Measurements from ENCODE around the gene BMERB1. TPM values are rescaled to one million over a fixed set of nuclear protein-coding genes. Genes with fewer than 3 reads are reported as not detected.

BMERB1 gene
- total RNA-seq, 1 donor: 105 TPM

- H3K4me3 ChIP-seq (ENCODE audit: low read depth, low read length): no peak overlapping the region
- TF ChIP-seq, protein P1, sequence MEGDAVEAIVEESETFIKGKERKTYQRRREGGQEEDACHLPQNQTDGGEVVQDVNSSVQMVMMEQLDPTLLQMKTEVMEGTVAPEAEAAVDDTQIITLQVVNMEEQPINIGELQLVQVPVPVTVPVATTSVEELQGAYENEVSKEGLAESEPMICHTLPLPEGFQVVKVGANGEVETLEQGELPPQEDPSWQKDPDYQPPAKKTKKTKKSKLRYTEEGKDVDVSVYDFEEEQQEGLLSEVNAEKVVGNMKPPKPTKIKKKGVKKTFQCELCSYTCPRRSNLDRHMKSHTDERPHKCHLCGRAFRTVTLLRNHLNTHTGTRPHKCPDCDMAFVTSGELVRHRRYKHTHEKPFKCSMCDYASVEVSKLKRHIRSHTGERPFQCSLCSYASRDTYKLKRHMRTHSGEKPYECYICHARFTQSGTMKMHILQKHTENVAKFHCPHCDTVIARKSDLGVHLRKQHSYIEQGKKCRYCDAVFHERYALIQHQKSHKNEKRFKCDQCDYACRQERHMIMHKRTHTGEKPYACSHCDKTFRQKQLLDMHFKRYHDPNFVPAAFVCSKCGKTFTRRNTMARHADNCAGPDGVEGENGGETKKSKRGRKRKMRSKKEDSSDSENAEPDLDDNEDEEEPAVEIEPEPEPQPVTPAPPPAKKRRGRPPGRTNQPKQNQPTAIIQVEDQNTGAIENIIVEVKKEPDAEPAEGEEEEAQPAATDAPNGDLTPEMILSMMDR (IDR thresholded peaks at IDR 0.05; ENCODE audit: insufficient read depth, low read length): no peak
- DNase-seq (ENCODE audit: low read depth): no peak
These were observed 151.6 kb downstream of the BMERB1 start for GRCh38 chr16:15585956-15586355.

DNA sequence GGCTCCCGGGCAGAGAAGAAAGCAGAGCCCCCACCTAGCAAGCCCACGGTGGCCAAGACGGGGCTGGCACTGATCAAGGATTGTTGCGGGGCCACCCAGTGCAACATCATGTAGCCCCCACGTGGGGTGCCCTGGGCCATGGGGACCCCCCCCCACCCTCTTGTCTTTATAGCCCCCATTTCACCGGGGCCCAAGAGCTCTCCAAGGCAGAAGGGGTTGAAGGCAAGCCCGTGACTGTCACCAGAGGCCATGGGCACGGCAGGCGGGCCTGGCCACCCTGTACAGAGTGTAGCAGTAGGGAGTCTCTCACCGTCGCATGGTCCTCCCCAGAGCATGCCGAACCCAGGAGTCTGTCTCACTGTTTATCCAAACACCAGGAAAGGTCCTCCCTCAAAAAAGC lies 152.3 kb downstream of the BMERB1 start:
- H3K4me3 ChIP-seq (ENCODE audit: low read depth, low read length): no peak overlapping the region
- TF ChIP-seq, protein P1 (IDR thresholded peaks at IDR 0.05; ENCODE audit: insufficient read depth, low read length): no peak
- no peak for DNase-seq (ENCODE audit: low read depth)

- H3K4me3 ChIP-seq (ENCODE audit: low read depth, low read length): no peak overlapping the region
- TF ChIP-seq, protein P1 (IDR thresholded peaks at IDR 0.05; ENCODE audit: insufficient read depth, low read length): no peak
- DNase-seq (ENCODE audit: low read depth): no peak
These were observed 152.9 kb downstream of the BMERB1 start for GRCh38 chr16:15587152-15587825.

DNA sequence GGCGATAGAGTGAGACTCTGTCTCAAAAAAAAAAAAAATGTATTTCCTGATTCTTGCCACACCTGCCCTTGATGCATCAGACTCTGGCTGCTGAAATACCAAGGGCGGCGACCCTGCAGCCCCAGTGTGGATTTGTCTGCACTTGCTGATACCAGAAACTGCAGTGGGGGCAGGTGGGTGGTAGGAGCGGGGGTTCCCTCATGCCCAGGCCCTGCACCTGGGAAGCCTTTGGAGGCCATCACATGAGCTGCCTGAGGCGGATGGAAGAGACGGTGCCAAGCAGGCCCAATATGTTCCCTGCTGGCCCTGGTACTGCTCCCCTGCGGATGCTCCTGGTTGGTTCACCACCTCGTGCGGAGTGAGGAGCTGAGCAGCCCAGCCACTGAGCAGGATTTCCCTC lies 157.9 kb downstream of the BMERB1 start:
- H3K4me3 ChIP-seq (ENCODE audit: low read depth, low read length): no peak overlapping the region
- TF ChIP-seq, protein P1 (IDR thresholded peaks at IDR 0.05; ENCODE audit: insufficient read depth, low read length): no peak
- DNase-seq (ENCODE audit: low read depth): no peak

DNA sequence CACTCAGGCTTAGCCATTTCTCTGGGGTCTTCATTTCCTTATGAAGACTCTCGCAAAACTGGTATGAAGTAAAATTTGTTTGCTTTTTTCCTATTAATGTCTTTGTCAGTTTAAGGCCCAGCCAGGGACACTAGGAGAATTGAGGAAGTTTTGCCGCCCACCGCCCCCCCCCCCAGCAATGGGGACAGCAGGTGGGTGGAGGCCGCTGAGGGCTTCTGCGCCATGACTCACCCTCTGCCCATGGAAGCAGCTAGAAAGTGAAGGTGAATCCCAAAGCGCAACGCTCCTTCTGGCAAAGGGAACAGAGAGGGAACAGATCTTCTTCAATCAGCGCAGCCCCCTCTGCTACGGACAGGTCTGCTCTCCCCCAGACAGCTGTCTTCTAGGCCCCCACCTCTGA lies 158.8 kb downstream of the BMERB1 start:
- no peak overlapping the region for H3K4me3 ChIP-seq (ENCODE audit: low read depth, low read length)
- no peak for DNase-seq (ENCODE audit: low read depth)
- TF ChIP-seq, protein P1 (IDR thresholded peaks at IDR 0.05; ENCODE audit: insufficient read depth, low read length): no peak

- DNase-seq (ENCODE audit: low read depth): no peak
- TF ChIP-seq, protein P1 (IDR thresholded peaks at IDR 0.05; ENCODE audit: insufficient read depth, low read length): no peak
- H3K4me3 ChIP-seq (ENCODE audit: low read depth, low read length): no peak overlapping the region
These were observed 160.4 kb downstream of the BMERB1 start for GRCh38 chr16:15594711-15595320.
